ENCODE data around the gene PSRC1. TPM values are rescaled to one million over a fixed set of nuclear protein-coding genes. Genes with fewer than 3 reads are reported as not detected.

PSRC1 gene
- polyA plus RNA-seq, 1 of the 3 experiments (the other 2 are of a cell fraction) = 19.4 TPM

DNA sequence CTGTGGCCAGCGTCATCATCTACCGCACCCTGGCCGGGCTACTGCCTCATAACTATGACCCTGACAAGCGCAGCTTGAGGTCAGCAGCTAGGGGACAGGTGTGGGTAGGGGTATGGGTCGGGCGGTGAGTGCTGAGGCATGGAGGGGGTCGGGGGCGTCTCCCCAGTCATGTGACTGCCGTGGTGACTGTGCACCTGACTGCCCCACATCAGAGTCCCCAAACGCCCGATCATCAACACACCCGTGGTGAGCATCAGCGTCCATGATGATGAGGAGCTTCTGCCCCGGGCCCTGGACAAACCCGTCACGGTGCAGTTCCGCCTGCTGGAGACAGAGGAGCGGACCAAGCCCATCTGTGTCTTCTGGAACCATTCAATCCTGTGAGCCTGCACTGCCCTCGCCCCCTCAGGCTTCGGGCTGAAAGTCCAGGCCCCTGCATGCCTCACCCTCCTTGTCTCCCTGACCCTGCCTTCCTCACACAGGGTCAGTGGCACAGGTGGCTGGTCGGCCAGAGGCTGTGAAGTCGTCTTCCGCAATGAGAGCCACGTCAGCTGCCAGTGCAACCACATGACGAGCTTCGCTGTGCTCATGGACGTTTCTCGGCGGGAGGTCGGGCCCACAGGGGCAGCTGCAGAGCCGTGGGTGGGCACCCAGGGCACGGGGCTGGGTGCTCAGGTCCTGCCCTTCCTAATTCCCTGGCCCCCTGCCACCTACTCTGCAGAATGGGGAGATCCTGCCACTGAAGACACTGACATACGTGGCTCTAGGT, 13.5 kb downstream of the PSRC1 start:
- Histone ChIP-seq H3K27me3 (ENCODE audit: insufficient read depth) (no peaks in the 10 kb centered on the region), H3K4me3 (ENCODE audit: low read depth in 2 of 2, low read length in 1 of 2) (no peak overlapping the region), H3K9ac (no peak overlapping the region), H3K9me3 (no peaks in the 10 kb centered on the region), H3K36me3 (replicated peaks in 1 of 2; ENCODE audit: control insufficient read depth in 1 of 2, insufficient read depth in 2 of 2, low read length in 1 of 2) (no peaks in the 10 kb centered on the region), H3K4me2 (no peak overlapping the region), H3K9me2 (no peaks in the 10 kb centered on the region), H3K4me1 (ENCODE audit: control insufficient read depth in 1 of 2, insufficient read depth in 2 of 2, low read depth in 1 of 2, low read length in 1 of 2) (peaks cover 0 to 2% of the 10 kb centered on the region in 2 experiments; a peak in 1 of 4 replicates), H3K79me2 (ENCODE audit: insufficient read depth) (no peaks in the 10 kb centered on the region), H4K20me1 (ENCODE audit: insufficient read depth) (no peaks in the 10 kb centered on the region), H3F3A (replicated peaks; ENCODE audit: insufficient read depth) (no peaks in the 10 kb centered on the region), H2AFZ (ENCODE audit: low read depth) (no peak overlapping the region), H3K27ac (ENCODE audit: low read depth in 2 of 2, low read length in 1 of 2) (no peak overlapping the region)
- TF ChIP-seq YY1 (IDR thresholded peaks at IDR 0.05; ENCODE audit: low read depth) (no peak), RCOR1 (IDR thresholded peaks at IDR 0.05; ENCODE audit: low read length) (no peak), POLR2AphosphoS5 (IDR thresholded peaks at IDR 0.05; ENCODE audit: low read depth, low read length) (no peak), EP300 (IDR thresholded peaks at IDR 0.05; ENCODE audit: borderline replicate concordance in 1 of 2, low read depth in 1 of 2, low read length in 1 of 2) (no peak), MXI1 (IDR thresholded peaks at IDR 0.05; ENCODE audit: low read depth, low read length) (no peak), RAD21 (IDR thresholded peaks at IDR 0.05; ENCODE audit: low read length) (no peak), FOXM1 (IDR thresholded peaks at IDR 0.05; ENCODE audit: low read depth) (no peak), MEF2A (IDR thresholded peaks at IDR 0.05; ENCODE audit: borderline replicate concordance, low read depth) (no peak)
- TF ChIP-seq, protein P1, sequence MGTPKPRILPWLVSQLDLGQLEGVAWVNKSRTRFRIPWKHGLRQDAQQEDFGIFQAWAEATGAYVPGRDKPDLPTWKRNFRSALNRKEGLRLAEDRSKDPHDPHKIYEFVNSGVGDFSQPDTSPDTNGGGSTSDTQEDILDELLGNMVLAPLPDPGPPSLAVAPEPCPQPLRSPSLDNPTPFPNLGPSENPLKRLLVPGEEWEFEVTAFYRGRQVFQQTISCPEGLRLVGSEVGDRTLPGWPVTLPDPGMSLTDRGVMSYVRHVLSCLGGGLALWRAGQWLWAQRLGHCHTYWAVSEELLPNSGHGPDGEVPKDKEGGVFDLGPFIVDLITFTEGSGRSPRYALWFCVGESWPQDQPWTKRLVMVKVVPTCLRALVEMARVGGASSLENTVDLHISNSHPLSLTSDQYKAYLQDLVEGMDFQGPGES (IDR thresholded peaks at IDR 0.05; ENCODE audit: low read depth, low read length) = no peak
- WGBS (ENCODE audit: low lambda C conversion rate) = 90% methylated on average over 17 of the region's 33 CpGs
- CTCF ChIA-PET = interaction anchor here (1.3 to 4.9 kb wide), 3 partner anchors 10 to 157 kb away, joined by 4 to 32 read pairs (median 5); partner anchors contain the start of gene SORT1
- POLR2A ChIA-PET = no interaction called here
- no peak for DNase-seq

DNA sequence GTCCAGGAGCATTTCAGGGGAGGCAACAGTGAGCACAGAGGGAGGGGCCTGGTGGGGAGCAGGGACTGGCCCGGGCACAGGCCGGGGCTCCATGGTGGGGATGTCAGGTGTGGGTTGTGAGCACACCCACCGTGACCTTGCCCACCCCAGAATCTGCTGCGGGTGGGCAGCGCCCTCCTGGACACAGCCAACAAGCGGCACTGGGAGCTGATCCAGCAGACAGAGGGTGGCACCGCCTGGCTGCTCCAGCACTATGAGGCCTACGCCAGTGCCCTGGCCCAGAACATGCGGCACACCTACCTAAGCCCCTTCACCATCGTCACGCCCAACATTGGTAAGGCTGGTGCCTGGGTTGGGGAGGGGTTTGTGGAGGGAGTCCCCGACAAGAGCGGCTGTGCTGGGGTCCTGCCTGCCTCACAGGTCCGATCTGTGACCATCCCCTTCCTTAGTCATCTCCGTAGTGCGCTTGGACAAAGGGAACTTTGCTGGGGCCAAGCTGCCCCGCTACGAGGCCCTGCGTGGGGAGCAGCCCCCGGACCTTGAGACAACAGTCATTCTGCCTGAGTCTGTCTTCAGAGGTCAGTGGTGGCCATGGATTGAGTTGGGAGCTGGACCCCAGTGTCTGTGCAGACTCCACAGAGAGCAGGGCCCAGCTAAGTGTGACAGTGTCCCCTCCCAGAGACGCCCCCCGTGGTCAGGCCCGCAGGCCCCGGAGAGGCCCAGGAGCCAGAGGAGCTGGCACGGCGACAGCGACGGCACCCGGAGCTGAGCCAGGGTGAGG, 14.3 kb downstream of the PSRC1 start:
- 93% methylated on average over 15 of the region's 29 CpGs for WGBS (ENCODE audit: low lambda C conversion rate)
- Histone ChIP-seq H3K79me2 (ENCODE audit: insufficient read depth) (no peaks in the 10 kb centered on the region), H3K4me1 (ENCODE audit: control insufficient read depth in 1 of 2, insufficient read depth in 2 of 2, low read depth in 1 of 2, low read length in 1 of 2) (peaks cover 0 to 4% of the 10 kb centered on the region in 2 experiments; a peak in 1 of 4 replicates), H3K4me3 (ENCODE audit: low read depth in 2 of 2, low read length in 1 of 2) (no peak overlapping the region), H4K20me1 (ENCODE audit: insufficient read depth) (no peaks in the 10 kb centered on the region), H2AFZ (ENCODE audit: low read depth) (no peak overlapping the region), H3K9me2 (no peaks in the 10 kb centered on the region), H3F3A (replicated peaks; ENCODE audit: insufficient read depth) (no peaks in the 10 kb centered on the region), H3K27ac (ENCODE audit: low read depth in 2 of 2, low read length in 1 of 2) (no peak overlapping the region), H3K9ac (no peak overlapping the region), H3K4me2 (no peak overlapping the region), H3K27me3 (ENCODE audit: insufficient read depth) (no peaks in the 10 kb centered on the region), H3K36me3 (replicated peaks in 1 of 2; ENCODE audit: control insufficient read depth in 1 of 2, insufficient read depth in 2 of 2, low read length in 1 of 2) (no peaks in the 10 kb centered on the region), H3K9me3 (no peaks in the 10 kb centered on the region)
- CTCF ChIA-PET = interaction anchor here (1.2 to 4.9 kb wide), 4 partner anchors 8 to 156 kb away, joined by 4 to 32 read pairs (median 5); partner anchors contain the start of gene SORT1
- TF ChIP-seq, protein P2, sequence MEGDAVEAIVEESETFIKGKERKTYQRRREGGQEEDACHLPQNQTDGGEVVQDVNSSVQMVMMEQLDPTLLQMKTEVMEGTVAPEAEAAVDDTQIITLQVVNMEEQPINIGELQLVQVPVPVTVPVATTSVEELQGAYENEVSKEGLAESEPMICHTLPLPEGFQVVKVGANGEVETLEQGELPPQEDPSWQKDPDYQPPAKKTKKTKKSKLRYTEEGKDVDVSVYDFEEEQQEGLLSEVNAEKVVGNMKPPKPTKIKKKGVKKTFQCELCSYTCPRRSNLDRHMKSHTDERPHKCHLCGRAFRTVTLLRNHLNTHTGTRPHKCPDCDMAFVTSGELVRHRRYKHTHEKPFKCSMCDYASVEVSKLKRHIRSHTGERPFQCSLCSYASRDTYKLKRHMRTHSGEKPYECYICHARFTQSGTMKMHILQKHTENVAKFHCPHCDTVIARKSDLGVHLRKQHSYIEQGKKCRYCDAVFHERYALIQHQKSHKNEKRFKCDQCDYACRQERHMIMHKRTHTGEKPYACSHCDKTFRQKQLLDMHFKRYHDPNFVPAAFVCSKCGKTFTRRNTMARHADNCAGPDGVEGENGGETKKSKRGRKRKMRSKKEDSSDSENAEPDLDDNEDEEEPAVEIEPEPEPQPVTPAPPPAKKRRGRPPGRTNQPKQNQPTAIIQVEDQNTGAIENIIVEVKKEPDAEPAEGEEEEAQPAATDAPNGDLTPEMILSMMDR (IDR thresholded peaks at IDR 0.05) = no peak
- TF ChIP-seq RAD21 (IDR thresholded peaks at IDR 0.05; ENCODE audit: low read length) = no peak
- no peak for TF ChIP-seq ELF1 (IDR thresholded peaks at IDR 0.05)
- no peak for TF ChIP-seq ZBTB33 (IDR thresholded peaks at IDR 0.05; ENCODE audit: borderline replicate concordance, low read depth)
- TF ChIP-seq POLR2AphosphoS5 (IDR thresholded peaks at IDR 0.05; ENCODE audit: low read depth, low read length) = no peak
- TF ChIP-seq TAF1 (IDR thresholded peaks at IDR 0.05; ENCODE audit: borderline replicate concordance, low read depth, low read length) = no peak
- TF ChIP-seq, protein P3, sequence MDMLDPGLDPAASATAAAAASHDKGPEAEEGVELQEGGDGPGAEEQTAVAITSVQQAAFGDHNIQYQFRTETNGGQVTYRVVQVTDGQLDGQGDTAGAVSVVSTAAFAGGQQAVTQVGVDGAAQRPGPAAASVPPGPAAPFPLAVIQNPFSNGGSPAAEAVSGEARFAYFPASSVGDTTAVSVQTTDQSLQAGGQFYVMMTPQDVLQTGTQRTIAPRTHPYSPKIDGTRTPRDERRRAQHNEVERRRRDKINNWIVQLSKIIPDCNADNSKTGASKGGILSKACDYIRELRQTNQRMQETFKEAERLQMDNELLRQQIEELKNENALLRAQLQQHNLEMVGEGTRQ (IDR thresholded peaks at IDR 0.05; ENCODE audit: borderline replicate concordance, low read depth, low read length) = no peak
- TF ChIP-seq FOXJ3 (CRISPR knock-in tag; IDR thresholded peaks at IDR 0.05) = no peak
- no peak for TF ChIP-seq MEF2A (IDR thresholded peaks at IDR 0.05; ENCODE audit: borderline replicate concordance, low read depth)
- TF ChIP-seq SMC3 (IDR thresholded peaks at IDR 0.05; ENCODE audit: low read depth, low read length) = no peak
- no peak for TF ChIP-seq RFX5 (IDR thresholded peaks at IDR 0.05; ENCODE audit: low read length)
- no peak for TF ChIP-seq USF1 (IDR thresholded peaks at IDR 0.05; ENCODE audit: borderline replicate concordance, low read depth)
- TF ChIP-seq YY1 (IDR thresholded peaks at IDR 0.05; ENCODE audit: low read depth) = no peak
- TF ChIP-seq FOXM1 (IDR thresholded peaks at IDR 0.05; ENCODE audit: low read depth) = no peak
- no peak for DNase-seq
- POLR2A ChIA-PET = no interaction called here

Data from SK-N-SH (cell line).